Mesothelial cell of epicardium (in vitro differentiated cells): Measurements from ENCODE around the gene NKAIN2. TPM values are rescaled to one million over a fixed set of nuclear protein-coding genes. Genes with fewer than 3 reads are reported as not detected.
A peak's percentile ranks its signal among the peaks of the same experiment; 100 is the strongest.
"Not testable (repeated sequence)": the region's sequence is repeated elsewhere in the genome, so short reads cannot be mapped to it uniquely, and the experiment has no call there.

Source experiments
- DNase-seq, 2 experiments: peaks; one replicate each; pipeline ENCODE4 v3.0.0; 2021; ENCODE audit warnings: low spot score in 2 of 2; ENCODE audit not compliant: unreplicated experiment in 2 of 2
- H3K27ac Mint-ChIP-seq: 2 replicates; pipeline ENCODE4 v1.8.0; 2021; ENCODE audit warnings: mixed read lengths
- H3K27me3 Mint-ChIP-seq: 2 replicates; pipeline ENCODE4 v1.8.0; 2021; ENCODE audit warnings: low read depth, mixed read lengths
- H3K36me3 Mint-ChIP-seq: 2 replicates; pipeline ENCODE4 v1.8.0; 2021; ENCODE audit warnings: mixed read lengths
- H3K4me1 Mint-ChIP-seq: 2 replicates; pipeline ENCODE4 v1.8.0; 2021; ENCODE audit warnings: mixed read lengths
- H3K4me3 Mint-ChIP-seq: 2 replicates; pipeline ENCODE4 v1.8.0; 2021; ENCODE audit warnings: mild to moderate bottlenecking, moderate library complexity, mixed read lengths
- H3K9me3 Mint-ChIP-seq: 2 replicates; pipeline ENCODE4 v1.8.0; 2021; ENCODE audit warnings: mixed read lengths
- CTCF ChIP-seq: fragments of 200-600 bp; sonication (generic); IDR thresholded peaks from one replicate; pipeline ENCODE4 v1.5.0; 2021; ENCODE audit warnings: antibody characterized with exemption; ENCODE audit not compliant: unreplicated experiment
- total RNA-seq: library from RNA; stranded (reverse); gene quantifications from 3 replicates; pipeline ENCODE4 v1.2.1, GENCODE V29; 2021

The NKAIN2 gene
- total RNA-seq, 1 donor from 2014 or later: 1.6 TPM

- Mint-ChIP-seq H3K4me3 (no peak overlapping the region), H3K4me1 (no peaks in the 10 kb centered on the region), H3K27ac (no peak overlapping the region), H3K27me3 (no peaks in the 10 kb centered on the region), H3K9me3 (no peaks in the 10 kb centered on the region), H3K36me3 (no peaks in the 10 kb centered on the region)
- TF ChIP-seq CTCF: no peak
- DNase-seq: no peak
Measured at GRCh38 chr6:124158024-124158423, 354.4 kb downstream of the NKAIN2 start.

- Mint-ChIP-seq H3K36me3 (no peaks in the 10 kb centered on the region), H3K4me3 (no peak overlapping the region), H3K4me1 (peaks cover 5% of the 10 kb centered on the region), H3K27ac (peak overlapping the region; percentile 6), H3K27me3 (no peaks in the 10 kb centered on the region), H3K9me3 (no peaks in the 10 kb centered on the region)
- TF ChIP-seq CTCF: no peak
- DNase-seq: no peak
Measured at GRCh38 chr6:124163676-124164075, 360.0 kb downstream of the NKAIN2 start.

- Mint-ChIP-seq H3K4me3 (no peak overlapping the region), H3K4me1 (peaks cover 5% of the 10 kb centered on the region), H3K27me3 (no peaks in the 10 kb centered on the region), H3K36me3 (no peaks in the 10 kb centered on the region), H3K27ac (no peak overlapping the region), H3K9me3 (no peaks in the 10 kb centered on the region)
- no peak for DNase-seq
- TF ChIP-seq CTCF: no peak
Measured at GRCh38 chr6:124164343-124164742, 360.7 kb downstream of the NKAIN2 start.

- H3K27ac Mint-ChIP-seq, H3K9me3 Mint-ChIP-seq, DNase-seq, H3K27me3 Mint-ChIP-seq, H3K4me3 Mint-ChIP-seq, H3K36me3 Mint-ChIP-seq, H3K4me1 Mint-ChIP-seq: not testable (repeated sequence)
Measured at GRCh38 chr6:124167249-124167648, 363.6 kb downstream of the NKAIN2 start.

GRCh38 chr6:124190256-124190655 is 386.6 kb downstream of the NKAIN2 start:
- H3K27me3 Mint-ChIP-seq: no peaks in the 10 kb centered on the region
- H3K36me3 Mint-ChIP-seq: no peaks in the 10 kb centered on the region
- H3K9me3 Mint-ChIP-seq: no peaks in the 10 kb centered on the region
- no peak for TF ChIP-seq CTCF
- no peak overlapping the region for H3K4me3 Mint-ChIP-seq
- H3K4me1 Mint-ChIP-seq: peaks cover 14% of the 10 kb centered on the region
- peak overlapping the region; percentile 49 for H3K27ac Mint-ChIP-seq
- DNase-seq: no peak

- H3K4me3 Mint-ChIP-seq: no peak overlapping the region
- H3K4me1 Mint-ChIP-seq: peaks cover 14% of the 10 kb centered on the region
Measured at GRCh38 chr6:124193132-124193531, 389.5 kb downstream of the NKAIN2 start.

More at GRCh38 chr6:124193132-124193531, 389.5 kb downstream of the NKAIN2 start:
- Mint-ChIP-seq H3K27ac (no peak overlapping the region), H3K36me3 (no peaks in the 10 kb centered on the region), H3K27me3 (no peaks in the 10 kb centered on the region), H3K9me3 (no peaks in the 10 kb centered on the region)
- no peak for TF ChIP-seq CTCF
- no peak for DNase-seq
